ENCODE data around the gene TNFRSF14.
"Not testable (repeated sequence)": the region's sequence is repeated elsewhere in the genome, so short reads cannot be mapped to it uniquely, and the experiment has no call there.

TNFRSF14 gene

GRCh38 chr1:2539312-2539907 lies 16.8 kb upstream of the TNFRSF14 start:
- peak; percentile 41 for DNase-seq

GRCh38 chr1:2540816-2541492 lies 15.2 kb upstream of the TNFRSF14 start:
- DNase-seq, result no peak

GRCh38 chr1:2541619-2542245 lies 14.4 kb upstream of the TNFRSF14 start:
- DNase-seq, result no peak

GRCh38 chr1:2542246-2542915 lies 13.8 kb upstream of the TNFRSF14 start:
- DNase-seq, result no peak

- peak; percentile 48 for DNase-seq
These were observed 12.6 kb upstream of the TNFRSF14 start for GRCh38 chr1:2543543-2544092.

- no peak for DNase-seq
These were observed 11.9 kb upstream of the TNFRSF14 start for GRCh38 chr1:2544093-2544874.

- no peak for DNase-seq
These were observed 11.1 kb upstream of the TNFRSF14 start for GRCh38 chr1:2544875-2545640.

- peak; percentile 84 for DNase-seq
These were observed 10.2 kb upstream of the TNFRSF14 start for GRCh38 chr1:2545754-2546514.

- DNase-seq, result peak; percentile 79
These were observed 9.5 kb upstream of the TNFRSF14 start for GRCh38 chr1:2546515-2547209.

- peak; percentile 50 for DNase-seq
These were observed 8.7 kb upstream of the TNFRSF14 start for GRCh38 chr1:2547210-2548067.

- peak; percentile 83 for DNase-seq
These were observed 8.0 kb upstream of the TNFRSF14 start for GRCh38 chr1:2548068-2548589.

GRCh38 chr1:2549367-2550029 lies 6.7 kb upstream of the TNFRSF14 start:
- DNase-seq, result not testable (repeated sequence)

GRCh38 chr1:2550309-2550861 lies 5.8 kb upstream of the TNFRSF14 start:
- not testable (repeated sequence) for DNase-seq

GRCh38 chr1:2551544-2551943 lies 4.6 kb upstream of the TNFRSF14 start:
- not testable (repeated sequence) for DNase-seq

GRCh38 chr1:2552189-2552588 lies 4.0 kb upstream of the TNFRSF14 start:
- no peak for DNase-seq

GRCh38 chr1:2553076-2553475 lies 3.1 kb upstream of the TNFRSF14 start:
- not testable (repeated sequence) for DNase-seq

GRCh38 chr1:2553871-2554620 lies 2.1 kb upstream of the TNFRSF14 start:
- no peak for DNase-seq

All from stimulated activated CD4-positive, alpha-beta T cell treated with anti-CD3 and anti-CD28 coated beads, Interleukin-4, amount 100 ng/mL, for 1 hour (primary cell).